Spinal cord (tissue), 10 donors: Measurements from ENCODE around the gene SFT2D2. TPM values are rescaled to one million over a fixed set of nuclear protein-coding genes. Genes with fewer than 3 reads are reported as not detected.
A peak's percentile ranks its signal among the peaks of the same experiment; 100 is the strongest.

Experiments used
- DNase-seq, 6 donors: peaks; one replicate each; pipeline versions ENCODE4 v3.0.0 to v3.0.0-alpha.2; 2013 to 2015; ENCODE audit warnings: low spot score in 6 of 6, low read depth in 4 of 6
- H3K27ac ChIP-seq: one replicate; pipeline ENCODE4 v1.5.1; 2013; ENCODE audit warnings: low read depth, low read length, control low read depth
- H3K27me3 ChIP-seq: one replicate; pipeline ENCODE4 v1.6.1; 2013; ENCODE audit warnings: low read length; ENCODE audit not compliant: control insufficient read depth, insufficient read depth
- H3K36me3 ChIP-seq: one replicate; pipeline ENCODE4 v1.6.1; 2013; ENCODE audit warnings: low read length; ENCODE audit not compliant: control insufficient read depth, insufficient read depth
- H3K4me1 ChIP-seq: one replicate; pipeline ENCODE4 v1.6.1; 2013; ENCODE audit warnings: low read length; ENCODE audit not compliant: control insufficient read depth, insufficient read depth
- H3K4me3 ChIP-seq: one replicate; pipeline ENCODE4 v1.5.1; 2013; ENCODE audit warnings: low read depth, low read length, control low read depth
- H3K9me3 ChIP-seq: one replicate; pipeline ENCODE4 v1.6.1; 2013; ENCODE audit warnings: low read length; ENCODE audit not compliant: control insufficient read depth, insufficient read depth
- WGBS: methylation state at CpG from one replicate; pipeline ENCODE4 v1.1.5; 2013; ENCODE audit warnings: missing lambda C conversion rate; ENCODE audit not compliant: insufficient coverage; 5-methylcytosine and 5-hydroxymethylcytosine counted together
- polyA plus RNA-seq, 2 donors: library from polyadenylated mRNA; unstranded; fragments of 120-200 nt; gene quantifications; one replicate each; pipeline ENCODE4 v1.2.1, GENCODE V29; 2013; ENCODE audit not compliant: insufficient read length in 2 of 2
- total RNA-seq, 2 donors: library from RNA; depleted of rRNA in 1 of 2; stranded (reverse); fragments of 120-200 nt in 1 of 2; fragments of >200 nt in 1 of 2; gene quantifications; one replicate each; pipeline versions ENCODE4 v1.2.3 to v1.2.4, GENCODE V29; 2013 to 2014
- donor health status: healthy.

Gene SFT2D2
- total and polyA plus RNA-seq, 4 donors, result 14.3 to 42.1 (median 21.6) TPM

DNA sequence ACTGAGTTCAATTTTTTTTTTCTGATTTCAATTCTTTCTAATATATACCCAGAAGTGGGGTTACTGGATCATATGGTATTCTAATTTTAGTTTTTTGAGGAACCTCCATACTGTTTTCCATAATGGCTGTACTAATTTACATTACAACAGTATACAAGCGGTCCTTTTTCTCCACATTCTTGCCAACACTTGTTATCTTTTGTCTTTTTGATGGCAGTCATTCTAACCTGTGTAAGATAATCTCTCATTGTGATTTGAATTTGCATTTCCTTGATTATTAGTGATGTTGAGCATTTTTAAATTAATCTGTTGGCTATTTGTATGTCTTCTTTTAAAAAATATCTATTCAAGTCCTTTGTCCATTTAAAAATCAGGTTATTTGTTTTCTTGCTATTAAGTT lies 33.8 kb downstream of the SFT2D2 start:
- H3K4me3 ChIP-seq, result no peak overlapping the region
- no CpG with 5 or more reads among the region's 1 CpG for WGBS
- DNase-seq, result no peak

DNA sequence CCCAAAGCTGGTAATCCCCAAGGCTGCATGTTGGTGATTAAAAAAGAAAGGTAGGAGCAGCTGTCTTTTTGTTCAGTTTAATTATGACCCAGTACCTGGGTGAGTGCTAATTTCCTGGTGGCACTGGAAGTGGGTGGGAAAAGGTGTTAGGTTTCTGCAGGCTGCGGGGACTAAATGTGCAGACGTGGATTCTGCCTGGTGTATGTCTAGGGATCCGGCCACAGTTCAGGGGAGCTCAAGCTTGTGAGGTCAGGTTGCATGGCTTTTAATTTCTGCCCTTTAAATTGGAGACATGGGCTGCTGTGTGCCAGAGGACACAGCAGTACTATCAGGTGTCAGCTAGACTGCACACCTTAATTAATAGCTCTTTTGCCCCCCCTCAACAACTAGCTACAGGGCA lies 34.6 kb downstream of the SFT2D2 start:
- DNase-seq, result no peak
- Histone ChIP-seq H3K27me3 (no peaks in the 10 kb centered on the region), H3K9me3 (peaks cover 6% of the 10 kb centered on the region), H3K27ac (no peak overlapping the region), H3K36me3 (no peaks in the 10 kb centered on the region), H3K4me3 (no peak overlapping the region), H3K4me1 (no peaks in the 10 kb centered on the region)
- 82% methylated on average over 3 of the region's 3 CpGs for WGBS

More for the DNA sequence above, 33.8 kb downstream of the SFT2D2 start:
- Histone ChIP-seq H3K27me3 (no peaks in the 10 kb centered on the region), H3K9me3 (peaks cover 6% of the 10 kb centered on the region), H3K36me3 (no peaks in the 10 kb centered on the region), H3K27ac (no peak overlapping the region), H3K4me1 (no peaks in the 10 kb centered on the region)

DNA sequence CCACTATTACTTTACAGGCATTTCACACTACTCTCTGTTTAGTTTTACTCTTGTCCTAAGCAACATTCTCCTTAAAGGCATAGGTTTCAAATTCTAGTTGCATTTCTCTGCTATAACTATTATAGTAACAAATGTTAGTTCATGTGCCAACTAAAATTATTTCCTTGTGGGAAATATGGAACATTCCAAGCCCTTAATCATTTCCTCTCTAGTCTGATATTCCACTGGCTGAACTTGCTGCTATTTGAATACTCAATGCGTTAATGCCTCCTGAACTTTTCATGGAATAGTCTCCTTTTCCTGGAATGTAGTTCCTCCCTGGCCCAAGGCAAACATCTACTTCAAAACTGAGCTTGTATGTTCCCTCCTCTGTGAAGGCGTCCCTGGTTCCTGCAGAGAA lies 35.6 kb downstream of the SFT2D2 start:
- Histone ChIP-seq H3K36me3 (no peaks in the 10 kb centered on the region), H3K9me3 (peaks cover under 1% of the 10 kb centered on the region), H3K27me3 (no peaks in the 10 kb centered on the region), H3K27ac (no peak overlapping the region), H3K4me3 (no peak overlapping the region), H3K4me1 (no peaks in the 10 kb centered on the region)
- 86% methylated on average over 2 of the region's 2 CpGs for WGBS
- DNase-seq, result peak in 1 of 6 donors; percentile 25

DNA sequence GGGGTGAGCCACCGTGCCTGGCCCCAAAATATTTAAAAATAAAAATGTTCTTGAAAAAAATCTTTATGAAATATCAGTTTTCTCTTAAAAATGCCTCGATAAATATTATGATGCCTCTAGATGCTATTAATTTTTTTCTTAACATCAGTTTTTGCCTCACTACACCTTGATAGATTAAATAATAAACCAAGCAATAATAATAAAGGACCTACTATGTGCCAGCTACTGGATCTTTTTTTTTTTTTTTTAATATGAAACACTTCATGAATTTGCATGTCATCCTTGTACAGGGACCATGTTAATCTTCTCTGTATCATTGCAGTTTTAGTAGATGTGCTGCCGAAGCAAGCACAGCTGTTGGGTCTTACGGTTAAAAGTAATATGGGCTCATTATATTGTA lies 37.3 kb downstream of the SFT2D2 start:
- no CpG with 5 or more reads among the region's 4 CpGs for WGBS
- Histone ChIP-seq H3K27ac (no peak overlapping the region), H3K4me3 (no peak overlapping the region), H3K4me1 (no peaks in the 10 kb centered on the region), H3K27me3 (no peaks in the 10 kb centered on the region), H3K9me3 (no peaks in the 10 kb centered on the region), H3K36me3 (no peaks in the 10 kb centered on the region)
- no peak for DNase-seq

DNA sequence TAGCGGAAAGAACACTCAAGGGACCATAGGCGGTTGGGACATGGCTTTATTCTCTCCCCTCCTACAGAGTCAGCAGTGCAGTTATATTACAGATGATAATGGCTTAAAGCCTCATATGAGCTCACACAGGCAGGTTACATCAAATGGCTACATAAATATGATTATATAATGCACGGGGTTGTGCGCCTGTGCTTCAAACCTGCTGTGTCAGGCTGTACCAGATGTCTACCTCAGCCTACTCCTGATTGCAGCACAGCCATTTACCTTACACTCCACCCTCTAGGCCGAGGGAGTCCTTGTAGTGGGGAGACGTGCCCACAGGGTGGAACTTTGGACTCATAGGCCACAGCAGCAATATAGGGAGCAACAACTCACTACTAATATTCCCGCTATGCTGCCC lies 38.5 kb downstream of the SFT2D2 start:
- no peak for DNase-seq

DNA sequence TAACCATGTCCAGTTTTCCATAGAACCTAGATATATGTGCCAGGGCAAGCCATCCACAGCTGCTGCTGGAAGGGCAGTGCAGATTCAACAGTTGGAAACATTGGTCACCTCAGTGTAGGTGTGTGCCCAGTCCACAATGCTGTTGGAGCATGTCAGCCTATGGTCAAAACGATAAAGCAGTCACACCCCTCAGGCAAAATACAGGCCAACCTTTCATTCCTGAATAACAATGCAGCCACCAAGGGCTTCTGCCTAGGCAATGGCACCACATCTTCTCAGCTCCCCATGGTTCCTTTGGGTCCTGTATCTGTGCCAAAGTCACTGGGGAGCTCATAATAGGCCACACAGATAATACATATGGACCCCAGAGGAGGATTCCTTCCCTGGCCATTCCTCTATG lies 39.8 kb downstream of the SFT2D2 start:
- no peak overlapping the region for H3K27ac ChIP-seq
- no peaks in the 10 kb centered on the region for H3K9me3 ChIP-seq
- DNase-seq, result no peak
- no peaks in the 10 kb centered on the region for H3K4me1 ChIP-seq
- WGBS, result 100% methylated on average over 1 of the region's 1 CpG
- no peaks in the 10 kb centered on the region for H3K27me3 ChIP-seq
- H3K4me3 ChIP-seq, result no peak overlapping the region
- H3K36me3 ChIP-seq, result no peaks in the 10 kb centered on the region

More for the DNA sequence above, 38.5 kb downstream of the SFT2D2 start:
- no peak overlapping the region for H3K4me3 ChIP-seq
- no peaks in the 10 kb centered on the region for H3K4me1 ChIP-seq
- H3K36me3 ChIP-seq, result no peaks in the 10 kb centered on the region
- H3K27me3 ChIP-seq, result no peaks in the 10 kb centered on the region
- WGBS, result 97% methylated on average over 3 of the region's 7 CpGs
- H3K9me3 ChIP-seq, result no peaks in the 10 kb centered on the region
- H3K27ac ChIP-seq, result no peak overlapping the region

DNA sequence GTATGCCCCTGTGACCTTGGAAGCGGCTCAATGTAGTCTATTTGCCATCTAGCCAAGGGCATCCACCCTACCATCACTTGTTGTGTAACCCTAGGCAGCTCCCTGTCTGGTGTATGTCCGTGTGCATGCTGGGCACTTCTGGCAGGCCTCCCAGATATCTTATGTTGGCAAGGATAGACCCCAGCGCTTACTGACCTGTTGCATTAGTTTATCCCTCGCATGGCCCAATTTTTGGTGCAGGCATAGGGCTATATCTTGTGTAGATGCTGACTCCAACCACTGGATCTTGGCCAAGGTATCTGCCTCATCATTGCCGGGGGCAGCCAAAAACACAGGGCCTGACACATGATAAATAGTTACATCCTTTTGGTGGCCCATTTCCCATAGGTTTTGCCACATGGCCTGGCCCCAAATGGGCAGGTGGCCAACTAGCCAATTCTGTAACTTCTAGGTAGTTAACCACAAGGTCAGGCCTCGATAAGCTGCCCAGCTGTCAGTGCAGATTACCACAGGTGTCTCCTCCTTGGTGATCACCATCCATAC lies 40.9 kb downstream of the SFT2D2 start:
- no peak for DNase-seq
- no peak overlapping the region for H3K4me3 ChIP-seq
- no peaks in the 10 kb centered on the region for H3K4me1 ChIP-seq
- H3K9me3 ChIP-seq, result no peaks in the 10 kb centered on the region
- WGBS, result 91% methylated on average over 6 of the region's 6 CpGs
- no peaks in the 10 kb centered on the region for H3K27me3 ChIP-seq
- H3K27ac ChIP-seq, result no peak overlapping the region
- H3K36me3 ChIP-seq, result no peaks in the 10 kb centered on the region

DNA sequence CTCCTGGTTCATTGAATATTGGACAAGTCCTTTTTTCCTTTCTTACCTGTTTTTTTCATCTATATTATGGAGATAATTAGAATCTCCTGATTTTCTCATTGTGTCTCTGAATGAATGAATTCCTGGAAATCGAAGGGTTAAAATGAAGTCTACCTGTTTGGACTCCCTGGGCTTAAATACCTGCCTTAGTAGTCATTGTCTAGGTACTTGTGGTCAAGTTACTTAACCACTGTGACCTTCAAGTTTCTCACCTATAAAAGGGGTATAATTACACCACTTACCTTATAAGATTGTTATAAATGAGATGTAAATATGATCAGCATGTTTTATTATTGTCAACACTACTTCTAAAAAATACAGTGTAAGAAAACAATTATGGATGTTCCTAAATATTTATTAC lies 45.8 kb downstream of the SFT2D2 start:
- Histone ChIP-seq H3K4me1 (no peaks in the 10 kb centered on the region), H3K27me3 (no peaks in the 10 kb centered on the region), H3K4me3 (no peak overlapping the region), H3K27ac (no peak overlapping the region), H3K36me3 (no peaks in the 10 kb centered on the region), H3K9me3 (no peaks in the 10 kb centered on the region)
- no peak for DNase-seq
- no CpG with 5 or more reads among the region's 1 CpG for WGBS

DNA sequence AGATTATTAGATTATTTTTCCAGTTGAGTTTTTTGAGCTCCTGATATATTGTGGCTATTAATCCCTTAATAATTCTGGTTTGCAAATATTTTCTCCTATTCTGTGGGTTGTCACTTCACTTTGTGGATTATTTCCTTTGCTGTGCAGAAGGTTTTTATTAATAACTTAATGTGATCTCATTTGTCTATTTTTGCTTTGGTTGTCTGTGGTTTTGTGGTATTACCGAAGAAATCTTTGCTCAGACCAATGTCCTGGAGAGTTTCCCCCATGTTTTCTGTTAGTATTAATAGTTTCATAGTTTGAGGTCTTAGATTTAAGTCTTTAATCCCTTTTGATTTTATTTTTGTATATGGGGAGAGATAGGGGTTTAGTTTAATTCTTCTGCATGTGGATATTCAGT lies 47.8 kb downstream of the SFT2D2 start:
- Histone ChIP-seq H3K9me3 (no peaks in the 10 kb centered on the region), H3K27me3 (no peaks in the 10 kb centered on the region), H3K4me3 (no peak overlapping the region), H3K36me3 (no peaks in the 10 kb centered on the region), H3K4me1 (no peaks in the 10 kb centered on the region), H3K27ac (no peak overlapping the region)
- no peak for DNase-seq
- 88% methylated on average over 1 of the region's 1 CpG for WGBS

DNA sequence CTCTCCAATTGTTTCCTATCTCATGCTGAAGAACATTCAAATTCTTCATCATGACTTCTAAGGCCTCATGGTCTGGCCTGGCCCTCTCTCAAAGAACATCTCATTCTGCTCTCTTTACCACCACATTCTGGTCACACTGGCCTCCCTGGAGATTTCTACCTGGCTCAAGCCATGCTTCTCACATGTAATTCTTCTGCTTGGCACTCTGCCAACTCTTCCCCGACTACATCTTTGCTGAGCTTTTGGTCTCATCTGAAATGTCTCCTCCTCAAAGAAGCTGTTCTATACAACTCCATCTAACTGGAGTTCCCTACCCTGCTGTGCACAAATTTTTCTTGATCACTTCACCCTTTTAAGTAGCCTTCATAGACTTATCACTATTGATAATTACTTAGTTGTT lies 53.4 kb downstream of the SFT2D2 start:
- no peaks in the 10 kb centered on the region for H3K9me3 ChIP-seq
- WGBS, result 54% methylated on average over 1 of the region's 1 CpG
- H3K36me3 ChIP-seq, result no peaks in the 10 kb centered on the region
- H3K27me3 ChIP-seq, result no peaks in the 10 kb centered on the region
- no peak overlapping the region for H3K4me3 ChIP-seq
- DNase-seq, result no peak
- no peak overlapping the region for H3K27ac ChIP-seq
- H3K4me1 ChIP-seq, result no peaks in the 10 kb centered on the region
